Mesenchymal stem cell (in vitro differentiated cells and primary cell): ENCODE data around the gene UBE2F.

Experiments used
- DNase-seq: peaks from one replicate; pipeline ENCODE4 v3.0.0-alpha.2; 2013
- H2AFZ ChIP-seq: one replicate; pipeline ENCODE4 v1.6.1; 2013; ENCODE audit warnings: low read depth, mild to moderate bottlenecking, control low read depth, inconsistent platforms, low read length, moderate library complexity
- H2AK5ac ChIP-seq: 2 replicates; pipeline ENCODE4 v1.6.1; 2013; ENCODE audit warnings: low read length, moderate library complexity, mild to moderate bottlenecking, inconsistent platforms; ENCODE audit not compliant: severe bottlenecking
- H2BK120ac ChIP-seq: one replicate; pipeline ENCODE4 v1.6.1; 2013; ENCODE audit warnings: low read depth, mild to moderate bottlenecking, inconsistent platforms, low read length, moderate library complexity
- H2BK12ac ChIP-seq, 2 experiments: one replicate each; pipeline ENCODE4 v1.6.1; 2013; ENCODE audit warnings: inconsistent platforms in 2 of 2, low read length in 2 of 2, mild to moderate bottlenecking in 2 of 2, moderate library complexity in 2 of 2, control low read depth in 1 of 2
- H2BK15ac ChIP-seq: one replicate; pipeline ENCODE4 v1.6.1; 2013; ENCODE audit warnings: mild to moderate bottlenecking, low read depth, inconsistent platforms; ENCODE audit not compliant: poor library complexity, severe bottlenecking
- H2BK5ac ChIP-seq: 2 replicates; pipeline ENCODE4 v1.6.1; 2013; ENCODE audit warnings: low read depth, mild to moderate bottlenecking, low read length, control low read depth, inconsistent platforms; ENCODE audit not compliant: poor library complexity, severe bottlenecking
- H3K14ac ChIP-seq, 2 experiments: one replicate each; pipeline ENCODE4 v1.6.1; 2013; ENCODE audit warnings: inconsistent platforms in 2 of 2, low read length in 2 of 2, control low read depth in 1 of 2, mild to moderate bottlenecking in 1 of 2, moderate library complexity in 1 of 2
- H3K18ac ChIP-seq, 2 experiments: one replicate each; pipeline ENCODE4 v1.6.1; 2013; ENCODE audit warnings: inconsistent platforms in 2 of 2, low read length in 2 of 2, control low read depth in 1 of 2, low read depth in 1 of 2, mild to moderate bottlenecking in 1 of 2
- H3K23ac ChIP-seq, 2 experiments: one replicate each; pipeline ENCODE4 v1.6.1; 2013; ENCODE audit warnings: inconsistent platforms in 2 of 2, low read length in 2 of 2, mild to moderate bottlenecking in 2 of 2, moderate library complexity in 2 of 2, control low read depth in 1 of 2
- H3K27ac ChIP-seq: 2 replicates; pipeline ENCODE4 v1.5.1; 2013; ENCODE audit warnings: mild to moderate bottlenecking, moderate library complexity, low read length, control low read depth, inconsistent platforms; ENCODE audit not compliant: poor library complexity, severe bottlenecking
- H3K27me3 ChIP-seq, 2 experiments: 2 replicates each; pipeline versions ENCODE4 v1.6.1 to v1.7.0; 2013; ENCODE audit warnings: low read length in 2 of 2, mild to moderate bottlenecking in 2 of 2, moderate library complexity in 2 of 2, control low read depth in 1 of 2, inconsistent platforms in 1 of 2; ENCODE audit not compliant: control insufficient read depth in 1 of 2, insufficient read depth in 1 of 2
- H3K36me3 ChIP-seq, 2 experiments: 2 replicates each; pipeline versions ENCODE4 v1.6.1 to v1.7.0; 2013; ENCODE audit warnings: low read length in 2 of 2, control low read depth in 1 of 2, inconsistent platforms in 1 of 2, low read depth in 1 of 2, mild to moderate bottlenecking in 1 of 2; ENCODE audit not compliant: insufficient read depth in 2 of 2, control insufficient read depth in 1 of 2
- H3K4ac ChIP-seq, 2 experiments: one replicate each; pipeline ENCODE4 v1.6.1; 2013; ENCODE audit warnings: inconsistent platforms in 2 of 2, low read length in 2 of 2, mild to moderate bottlenecking in 2 of 2, moderate library complexity in 2 of 2, control low read depth in 1 of 2, low read depth in 1 of 2
- H3K4me1 ChIP-seq: 2 replicates; pipeline ENCODE4 v1.6.1; 2013; ENCODE audit warnings: low read depth, low read length, control low read depth; ENCODE audit not compliant: control insufficient read depth, insufficient read depth
- H3K4me2 ChIP-seq: 2 replicates; pipeline ENCODE4 v1.6.1; 2013; ENCODE audit warnings: low read length, mild to moderate bottlenecking, inconsistent platforms; ENCODE audit not compliant: poor library complexity, severe bottlenecking
- H3K4me3 ChIP-seq, 2 experiments: 2 replicates each; pipeline versions ENCODE4 v1.5.1 to v1.7.0; 2013; ENCODE audit warnings: low read length in 2 of 2, mild to moderate bottlenecking in 2 of 2, control low read depth in 1 of 2, low read depth in 1 of 2; ENCODE audit not compliant: insufficient read depth in 1 of 2
- H3K79me1 ChIP-seq: replicated peaks from 2 replicates; pipeline ENCODE4 v1.6.1; 2013; ENCODE audit warnings: mild to moderate bottlenecking, control low read depth, low read length, inconsistent platforms; ENCODE audit not compliant: poor library complexity, severe bottlenecking
- H3K9ac ChIP-seq: 2 replicates; pipeline ENCODE4 v1.7.0; 2013; ENCODE audit warnings: mild to moderate bottlenecking, low read length, moderate library complexity
- H3K9me3 ChIP-seq: 2 replicates; pipeline ENCODE4 v1.7.0; 2013; ENCODE audit warnings: mild to moderate bottlenecking, low read length; ENCODE audit not compliant: control insufficient read depth
- H4K8ac ChIP-seq: one replicate; pipeline ENCODE4 v1.6.1; 2013; ENCODE audit warnings: inconsistent platforms, mild to moderate bottlenecking, low read length, moderate library complexity
- H4K91ac ChIP-seq: one replicate; pipeline ENCODE4 v1.6.1; 2013; ENCODE audit warnings: mild to moderate bottlenecking, low read length, inconsistent platforms
- WGBS: methylation state at CpG from one replicate; pipeline ENCODE4 v1.1.7; 2013; ENCODE audit warnings: mixed read lengths; 5-methylcytosine and 5-hydroxymethylcytosine counted together

Gene UBE2F

DNA sequence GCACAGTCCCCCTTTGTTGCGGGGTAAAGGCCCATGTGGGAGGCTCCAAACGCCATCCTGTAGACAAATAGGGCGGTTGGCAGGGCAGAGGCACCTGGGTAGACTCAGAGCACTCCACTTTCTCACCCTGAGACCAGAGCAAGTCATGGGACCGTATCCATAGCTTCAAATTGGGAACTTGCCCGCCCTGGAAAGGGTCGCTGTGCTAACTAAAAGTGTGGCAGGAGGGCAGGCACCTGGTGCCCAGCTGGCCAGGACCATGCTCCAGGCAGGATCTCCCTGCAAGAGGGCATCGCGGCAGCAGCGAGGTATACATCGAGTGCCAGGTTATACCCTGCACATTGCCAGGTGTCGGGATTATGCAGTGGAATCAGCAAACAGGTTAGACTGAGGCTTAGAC is 73.2 kb downstream of the UBE2F start:
- Histone ChIP-seq H3K79me1 (peaks cover 4% of the 10 kb centered on the region), H2BK120ac (no peak overlapping the region), H3K9me3 (no peaks in the 10 kb centered on the region), H3K27me3 (no peaks in the 10 kb centered on the region), H3K4me3 (no peak overlapping the region), H4K8ac (no peak overlapping the region), H3K27ac (no peak overlapping the region), H3K4ac (no peak overlapping the region), H3K4me1 (peaks cover 5% of the 10 kb centered on the region), H2BK12ac (no peak overlapping the region), H3K36me3 (peaks cover 68 to 94% of the 10 kb centered on the region in 2 experiments), H2AK5ac (no peak overlapping the region), H2BK15ac (no peak overlapping the region), H3K4me2 (no peak overlapping the region), H2BK5ac (no peak overlapping the region), H2AFZ (no peak overlapping the region), H4K91ac (no peak overlapping the region), H3K9ac (no peak overlapping the region), H3K23ac (peak overlapping the region in 1 of 2 experiments; percentile 5), H3K14ac (no peak overlapping the region), H3K18ac (no peak overlapping the region)
- WGBS = 99% methylated on average over 11 of the region's 11 CpGs
- no peak for DNase-seq

DNA sequence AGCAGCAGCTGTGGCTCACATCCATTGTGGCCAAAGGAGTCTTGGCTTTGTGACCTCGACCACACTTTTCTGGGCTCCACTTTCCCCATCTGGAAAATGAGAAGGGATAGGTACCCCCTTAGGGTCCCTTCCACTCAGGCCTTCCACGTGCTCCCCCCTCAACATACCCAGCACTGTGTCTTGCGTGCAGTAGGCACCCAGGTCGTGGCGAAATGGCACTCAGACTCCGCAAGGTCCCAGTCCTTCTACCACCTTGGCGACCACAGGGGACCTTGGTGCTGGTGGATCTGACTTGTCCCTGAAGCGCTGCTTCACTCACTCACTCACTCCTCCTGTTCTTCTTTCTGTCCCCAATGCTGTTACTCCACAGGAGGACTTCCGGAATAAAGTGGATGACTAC is 74.1 kb downstream of the UBE2F start:
- WGBS = 80% methylated on average over 9 of the region's 9 CpGs
- H3K4me1 ChIP-seq = peaks cover 5% of the 10 kb centered on the region
- no peak for DNase-seq
- H4K91ac ChIP-seq = no peak overlapping the region
- H3K4ac ChIP-seq = no peak overlapping the region
- no peaks in the 10 kb centered on the region for H3K9me3 ChIP-seq
- H3K4me3 ChIP-seq = no peak overlapping the region
- H3K36me3 ChIP-seq = peaks cover 66 to 90% of the 10 kb centered on the region in 2 experiments
- H2BK120ac ChIP-seq = no peak overlapping the region
- H2AFZ ChIP-seq = no peak overlapping the region
- no peak overlapping the region for H3K27ac ChIP-seq
- H2BK5ac ChIP-seq = no peak overlapping the region
- H3K9ac ChIP-seq = no peak overlapping the region
- H3K4me2 ChIP-seq = no peak overlapping the region
- H3K27me3 ChIP-seq = no peaks in the 10 kb centered on the region
- peaks cover 4% of the 10 kb centered on the region for H3K79me1 ChIP-seq
- no peak overlapping the region for H3K23ac ChIP-seq
- H3K14ac ChIP-seq = no peak overlapping the region
- H2BK12ac ChIP-seq = no peak overlapping the region
- H2AK5ac ChIP-seq = no peak overlapping the region
- H3K18ac ChIP-seq = no peak overlapping the region
- H2BK15ac ChIP-seq = no peak overlapping the region
- H4K8ac ChIP-seq = no peak overlapping the region

DNA sequence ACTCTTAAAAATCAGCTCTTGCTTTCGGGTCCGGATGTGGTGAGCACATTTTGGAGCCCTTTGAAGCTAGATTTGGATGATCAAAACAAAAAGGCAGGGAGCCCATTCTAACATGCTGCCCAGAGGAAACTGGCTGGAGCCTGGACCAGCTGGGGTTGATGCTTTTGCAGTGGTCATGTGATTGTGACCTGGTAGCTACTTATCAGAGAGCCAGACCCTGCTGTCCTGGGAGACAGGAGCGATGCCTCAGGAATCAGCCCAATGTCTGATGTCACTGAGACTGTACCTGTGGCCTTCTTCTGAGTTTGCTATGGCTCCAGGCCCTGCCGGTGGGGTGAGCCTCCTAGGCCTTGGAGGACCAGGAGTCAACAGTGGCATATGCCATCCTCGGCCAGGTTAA is 75.3 kb downstream of the UBE2F start:
- Histone ChIP-seq H2BK12ac (no peak overlapping the region), H2BK120ac (no peak overlapping the region), H3K14ac (no peak overlapping the region), H4K91ac (no peak overlapping the region), H3K27ac (no peak overlapping the region), H3K9ac (no peak overlapping the region), H2BK15ac (no peak overlapping the region), H3K4me3 (no peak overlapping the region), H2BK5ac (no peak overlapping the region), H3K4ac (no peak overlapping the region), H2AK5ac (no peak overlapping the region), H3K36me3 (peaks cover 64 to 89% of the 10 kb centered on the region in 2 experiments), H3K79me1 (peaks cover 4% of the 10 kb centered on the region), H3K27me3 (no peaks in the 10 kb centered on the region), H3K4me1 (peaks cover 5% of the 10 kb centered on the region), H2AFZ (no peak overlapping the region), H3K23ac (no peak overlapping the region), H3K18ac (no peak overlapping the region), H4K8ac (no peak overlapping the region), H3K4me2 (no peak overlapping the region), H3K9me3 (no peaks in the 10 kb centered on the region)
- WGBS = 93% methylated on average over 5 of the region's 5 CpGs
- DNase-seq = no peak

DNA sequence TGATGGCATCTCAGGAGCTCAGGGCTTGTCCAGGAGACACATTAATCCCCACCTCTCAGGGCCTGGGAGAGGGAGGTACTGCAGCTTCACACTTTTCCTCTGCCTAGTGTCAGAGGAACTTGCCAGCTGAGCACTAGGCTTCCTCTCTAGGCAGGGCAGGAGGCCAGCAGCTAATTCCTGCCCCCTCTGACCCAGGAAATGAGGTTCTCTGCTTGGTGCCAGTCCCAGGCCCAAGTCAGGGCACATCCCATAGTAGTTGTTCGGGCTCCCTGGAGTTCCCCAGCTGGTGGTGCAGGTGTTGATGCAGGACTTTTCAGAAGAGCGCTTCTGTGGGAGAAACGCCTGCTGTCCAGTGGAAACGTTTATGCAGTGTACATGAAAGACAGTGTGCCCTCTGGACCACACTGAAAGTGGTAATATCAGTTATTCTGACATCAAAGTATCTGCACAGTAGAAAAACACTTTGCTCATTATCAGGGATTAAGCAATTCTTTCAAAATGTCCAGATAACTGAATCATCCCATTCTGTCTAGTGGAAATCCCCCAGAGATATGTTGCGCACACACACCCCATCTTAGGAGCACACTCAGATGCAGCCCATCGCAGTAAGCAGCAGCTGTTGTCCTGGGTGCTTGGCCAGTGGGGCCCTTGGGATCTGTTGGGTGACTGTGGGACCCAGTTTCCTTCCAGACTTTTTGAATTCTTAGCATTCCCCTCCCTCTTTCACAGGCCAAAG is 76.2 kb downstream of the UBE2F start:
- Histone ChIP-seq H2BK12ac (no peak overlapping the region), H3K9ac (no peak overlapping the region), H3K18ac (no peak overlapping the region), H3K23ac (no peak overlapping the region), H3K36me3 (peaks cover 55 to 80% of the 10 kb centered on the region in 2 experiments), H3K4ac (no peak overlapping the region), H3K4me2 (no peak overlapping the region), H3K27ac (no peak overlapping the region), H2AK5ac (no peak overlapping the region), H3K27me3 (no peaks in the 10 kb centered on the region), H2BK120ac (no peak overlapping the region), H3K9me3 (no peaks in the 10 kb centered on the region), H3K14ac (no peak overlapping the region), H3K79me1 (peaks cover 2% of the 10 kb centered on the region), H2AFZ (no peak overlapping the region), H3K4me1 (peaks cover 5% of the 10 kb centered on the region), H2BK15ac (no peak overlapping the region), H4K8ac (no peak overlapping the region), H4K91ac (no peak overlapping the region), H3K4me3 (no peak overlapping the region), H2BK5ac (no peak overlapping the region)
- no peak for DNase-seq
- 94% methylated on average over 5 of the region's 6 CpGs for WGBS
